CD14-positive monocyte (primary cell): Measurements from ENCODE around the gene USP34. TPM values are rescaled to one million over a fixed set of nuclear protein-coding genes. Genes with fewer than 3 reads are reported as not detected.

Experiments used
- DNase-seq, 3 donors: peaks; one replicate each; pipeline ENCODE4 v3.0.0-alpha.2; 2011 to 2022
- H2AFZ ChIP-seq: 2 replicates; pipeline ENCODE4 v1.6.0; 2012; ENCODE audit warnings: mild to moderate bottlenecking, low read depth, low read length, inconsistent platforms; ENCODE audit not compliant: insufficient read depth, poor library complexity, severe bottlenecking
- H3K27ac ChIP-seq, 2 donors: 1 replicate in 1 of 2; 2 replicates in 1 of 2; pipeline ENCODE4 v1.5.1; 2012 to 2013; ENCODE audit warnings: low read length in 2 of 2, control low read depth in 1 of 2, inconsistent platforms in 1 of 2, low read depth in 1 of 2, mild to moderate bottlenecking in 1 of 2
- H3K27me3 ChIP-seq, 2 donors: one replicate each; pipeline versions ENCODE4 v1.6.0 to v1.6.1; 2011 to 2013; ENCODE audit warnings: low read length in 2 of 2; ENCODE audit not compliant: control insufficient read depth in 2 of 2, insufficient read depth in 2 of 2
- H3K36me3 ChIP-seq, 2 donors: replicated peaks in 1 of 2; 1 replicate in 1 of 2; 2 replicates in 1 of 2; pipeline versions ENCODE4 v1.5.1 to v1.6.1; 2012 to 2013; ENCODE audit warnings: low read length in 2 of 2, control low read depth in 1 of 2, inconsistent platforms in 1 of 2, mild to moderate bottlenecking in 1 of 2; ENCODE audit not compliant: insufficient read depth in 2 of 2, control insufficient read depth in 1 of 2
- H3K4me1 ChIP-seq, 2 donors: 1 replicate in 1 of 2; 2 replicates in 1 of 2; pipeline versions ENCODE4 v1.5.1 to v1.6.1; 2012 to 2013; ENCODE audit warnings: low read length in 2 of 2, control low read depth in 1 of 2, inconsistent platforms in 1 of 2, mild to moderate bottlenecking in 1 of 2, moderate library complexity in 1 of 2; ENCODE audit not compliant: insufficient read depth in 2 of 2, control insufficient read depth in 1 of 2
- H3K4me2 ChIP-seq: replicated peaks from 2 replicates; pipeline ENCODE3; 2012; ENCODE audit warnings: low read length, moderate library complexity, mild to moderate bottlenecking; ENCODE audit not compliant: poor library complexity, severe bottlenecking; ENCODE audit errors: extremely low read depth
- H3K4me3 ChIP-seq, 3 experiments: fragments of 200-600 bp in 1 of 3; sonication (generic) in 1 of 3; replicated peaks in 1 of 3; 1 replicate in 2 of 3; 2 replicates in 1 of 3; pipeline ENCODE4 v1.5.1; 2011 to 2013; ENCODE audit warnings: low read length in 3 of 3, mild to moderate bottlenecking in 3 of 3, control low read depth in 2 of 3, low read depth in 2 of 3, inconsistent platforms in 1 of 3, moderate library complexity in 1 of 3
- H3K79me2 ChIP-seq: 2 replicates; pipeline ENCODE4 v1.6.0; 2012; ENCODE audit warnings: mild to moderate bottlenecking, control low read depth, inconsistent platforms, low read length, moderate library complexity; ENCODE audit not compliant: insufficient read depth
- H3K9ac ChIP-seq: 2 replicates; pipeline ENCODE4 v1.6.0; 2017; ENCODE audit warnings: low read length, mild to moderate bottlenecking; ENCODE audit not compliant: insufficient read depth, poor library complexity, severe bottlenecking
- H3K9me3 ChIP-seq, 2 donors: replicated peaks in 1 of 2; 1 replicate in 1 of 2; 2 replicates in 1 of 2; pipeline versions ENCODE4 v1.5.1 to v1.6.1; 2012 to 2013; ENCODE audit warnings: low read length in 2 of 2, control low read depth in 1 of 2; ENCODE audit not compliant: control insufficient read depth in 1 of 2, insufficient read depth in 1 of 2
- H4K20me1 ChIP-seq: 2 replicates; pipeline ENCODE4 v1.6.0; 2012; ENCODE audit warnings: mild to moderate bottlenecking, low read length, control low read depth, moderate library complexity; ENCODE audit not compliant: insufficient read depth
- H3K27ac Mint-ChIP-seq, 7 donors: one replicate each; pipeline ENCODE4 v1.8.0; 2020; ENCODE audit warnings: mild to moderate bottlenecking in 7 of 7, mixed read lengths in 7 of 7, moderate library complexity in 6 of 7, inconsistent platforms in 2 of 7
- H3K27me3 Mint-ChIP-seq, 3 donors: one replicate each; pipeline ENCODE4 v1.8.0; 2021 to 2022; ENCODE audit warnings: low read depth in 3 of 3, mild to moderate bottlenecking in 3 of 3, mixed read lengths in 3 of 3, moderate library complexity in 3 of 3, inconsistent platforms in 1 of 3
- H3K36me3 Mint-ChIP-seq, 2 donors: one replicate each; pipeline ENCODE4 v1.8.0; 2020; ENCODE audit warnings: mixed read lengths in 2 of 2, inconsistent platforms in 1 of 2, mild to moderate bottlenecking in 1 of 2
- H3K4me1 Mint-ChIP-seq: one replicate; pipeline ENCODE4 v1.8.0; 2020; ENCODE audit warnings: mild to moderate bottlenecking, mixed read lengths
- H3K4me3 Mint-ChIP-seq, 2 donors: one replicate each; pipeline ENCODE4 v1.8.0; 2020; ENCODE audit warnings: mild to moderate bottlenecking in 2 of 2, mixed read lengths in 2 of 2, moderate library complexity in 1 of 2
- H3K9me3 Mint-ChIP-seq, 7 donors: one replicate each; pipeline ENCODE4 v1.8.0; 2020 to 2022; ENCODE audit warnings: mixed read lengths in 7 of 7, mild to moderate bottlenecking in 6 of 7, moderate library complexity in 6 of 7, inconsistent platforms in 2 of 7
- CTCF ChIP-seq: fragments of 200-600 bp; IDR thresholded peaks from one replicate; pipeline ENCODE4 v1.8.0; 2022; ENCODE audit warnings: antibody characterized with exemption, mild to moderate bottlenecking
- WGBS: methylation state at CpG from one replicate; pipeline ENCODE4 v1.1.5; 2013; ENCODE audit warnings: missing lambda C conversion rate; ENCODE audit not compliant: insufficient coverage; 5-methylcytosine and 5-hydroxymethylcytosine counted together
- intact Hi-C, 2 donors: fragments of 100-400 bp; cut with micrococcal nuclease; formaldehyde crosslinking; loops; one replicate each; pipeline versions ENCODE4 v1.15.0 to v1.15.1; 2023
- polyA plus RNA-seq, 3 donors: library from polyadenylated mRNA; depleted of rRNA in 1 of 3; unstranded in 2 of 3; stranded (reverse) in 1 of 3; fragments of 300-500 nt in 2 of 3; fragments of >200 nt in 1 of 3; fragmentation: Illumina TruSeq in 2 of 3; gene quantifications; 1 replicate in 2 of 3; 2 replicates in 1 of 3; pipeline ENCODE4 v1.2.3, GENCODE V29; 2012 to 2021

Gene USP34
- polyA plus RNA-seq, 3 donors = 2.8 to 47.2 (median 5.9) TPM

DNA sequence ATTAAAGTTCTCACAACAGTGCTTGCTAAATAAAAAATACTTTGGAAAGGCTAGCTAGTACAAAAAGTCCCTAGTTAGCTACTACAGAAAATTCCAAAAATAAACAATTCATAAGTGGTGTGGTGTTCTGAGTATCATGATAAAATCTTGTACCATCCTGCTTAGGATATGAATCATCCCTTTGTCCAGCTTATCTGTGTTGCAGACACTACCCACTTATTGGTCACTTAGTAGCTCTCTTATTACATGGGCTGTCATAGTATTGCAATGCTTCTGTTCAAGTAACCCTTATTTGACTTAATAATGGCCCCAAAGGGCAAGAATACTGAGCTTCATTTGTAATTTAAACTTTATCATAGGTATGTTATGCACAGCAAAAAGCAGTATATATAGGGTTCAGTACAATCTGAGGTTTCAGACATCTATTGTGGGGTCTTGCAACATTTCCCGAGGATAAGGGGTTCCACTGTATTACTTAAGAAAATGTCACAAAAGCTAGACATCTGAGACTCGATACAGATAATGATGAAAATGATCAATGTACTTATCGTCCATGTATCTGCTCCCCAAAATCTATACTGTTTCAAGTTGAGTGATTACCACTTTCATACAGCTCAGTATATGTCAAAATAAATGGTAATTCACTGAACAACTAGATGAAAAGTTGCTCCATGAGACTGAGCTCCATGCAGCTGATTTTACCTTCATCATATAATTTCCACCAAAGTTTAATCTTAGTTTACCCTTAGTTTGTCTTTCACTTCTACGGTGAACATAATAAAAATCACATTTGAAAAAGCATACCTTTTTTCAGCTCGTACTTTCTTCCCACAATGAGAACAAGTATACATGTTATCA lies 215.1 kb downstream of the USP34 start:
- TF ChIP-seq CTCF = no peak

DNA sequence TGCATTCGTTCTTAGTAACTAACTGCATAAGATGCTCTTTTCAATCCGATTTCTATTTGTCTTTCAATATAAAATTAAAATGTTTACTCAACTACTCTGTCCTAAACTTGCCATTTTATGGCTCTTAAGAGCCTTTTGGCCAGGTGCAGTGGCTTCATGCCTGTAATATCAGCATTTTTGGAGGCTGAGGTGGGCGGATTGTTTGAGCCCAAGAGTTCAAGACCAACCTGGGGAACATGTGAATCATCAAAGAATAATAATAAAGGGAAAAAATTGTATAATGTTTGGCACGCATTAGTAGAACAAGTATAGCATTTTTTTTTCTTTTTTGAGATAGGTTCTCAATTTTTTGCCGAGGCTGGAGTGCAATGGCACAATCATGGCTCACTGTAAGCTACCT lies 216.4 kb downstream of the USP34 start:
- Mint-ChIP-seq H3K4me3 (no peak overlapping the region), H3K27me3 (no peaks in the 10 kb centered on the region), H3K36me3 (peaks cover 68 to 91% of the 10 kb centered on the region in 2 donors), H3K9me3 (no peaks in the 10 kb centered on the region), H3K4me1 (no peaks in the 10 kb centered on the region), H3K27ac (no peak overlapping the region)
- intact Hi-C loops = no loop called here
- H3K27ac ChIP-seq = no peak overlapping the region
- no peak for TF ChIP-seq CTCF
- H3K27me3 ChIP-seq = no peaks in the 10 kb centered on the region
- no peak for DNase-seq
- H3K4me1 ChIP-seq = no peaks in the 10 kb centered on the region
- no peaks in the 10 kb centered on the region for H3K79me2 ChIP-seq
- H3K9me3 ChIP-seq = no peaks in the 10 kb centered on the region
- no peak overlapping the region for H2AFZ ChIP-seq
- no peak overlapping the region for H3K4me3 ChIP-seq
- H3K4me2 ChIP-seq = no peak overlapping the region
- H4K20me1 ChIP-seq = no peaks in the 10 kb centered on the region
- H3K9ac ChIP-seq = no peak overlapping the region
- WGBS = 100% methylated on average over 2 of the region's 5 CpGs
- peaks cover 72 to 93% of the 10 kb centered on the region in 2 donors for H3K36me3 ChIP-seq

More for the DNA sequence above, 215.1 kb downstream of the USP34 start:
- H3K4me3 ChIP-seq = no peak overlapping the region
- peaks cover 64 to 81% of the 10 kb centered on the region in 2 donors for H3K36me3 Mint-ChIP-seq
- no peaks in the 10 kb centered on the region for H3K9me3 Mint-ChIP-seq
- H3K9me3 ChIP-seq = no peaks in the 10 kb centered on the region
- H2AFZ ChIP-seq = no peak overlapping the region
- H3K36me3 ChIP-seq = peaks cover 68 to 93% of the 10 kb centered on the region in 2 donors
- H3K27ac Mint-ChIP-seq = no peak overlapping the region
- no peak overlapping the region for H3K4me2 ChIP-seq
- H3K4me1 Mint-ChIP-seq = no peaks in the 10 kb centered on the region
- intact Hi-C loops = no loop called here
- WGBS = no CpG with 5 or more reads among the region's 5 CpGs
- H3K4me1 ChIP-seq = no peaks in the 10 kb centered on the region
- H3K27me3 Mint-ChIP-seq = no peaks in the 10 kb centered on the region
- no peak overlapping the region for H3K27ac ChIP-seq
- H3K27me3 ChIP-seq = no peaks in the 10 kb centered on the region
- H4K20me1 ChIP-seq = no peaks in the 10 kb centered on the region
- no peaks in the 10 kb centered on the region for H3K79me2 ChIP-seq
- DNase-seq = no peak
- no peak overlapping the region for H3K4me3 Mint-ChIP-seq
- H3K9ac ChIP-seq = no peak overlapping the region
